ENCODE measurements around the gene UBE2M.

DNA sequence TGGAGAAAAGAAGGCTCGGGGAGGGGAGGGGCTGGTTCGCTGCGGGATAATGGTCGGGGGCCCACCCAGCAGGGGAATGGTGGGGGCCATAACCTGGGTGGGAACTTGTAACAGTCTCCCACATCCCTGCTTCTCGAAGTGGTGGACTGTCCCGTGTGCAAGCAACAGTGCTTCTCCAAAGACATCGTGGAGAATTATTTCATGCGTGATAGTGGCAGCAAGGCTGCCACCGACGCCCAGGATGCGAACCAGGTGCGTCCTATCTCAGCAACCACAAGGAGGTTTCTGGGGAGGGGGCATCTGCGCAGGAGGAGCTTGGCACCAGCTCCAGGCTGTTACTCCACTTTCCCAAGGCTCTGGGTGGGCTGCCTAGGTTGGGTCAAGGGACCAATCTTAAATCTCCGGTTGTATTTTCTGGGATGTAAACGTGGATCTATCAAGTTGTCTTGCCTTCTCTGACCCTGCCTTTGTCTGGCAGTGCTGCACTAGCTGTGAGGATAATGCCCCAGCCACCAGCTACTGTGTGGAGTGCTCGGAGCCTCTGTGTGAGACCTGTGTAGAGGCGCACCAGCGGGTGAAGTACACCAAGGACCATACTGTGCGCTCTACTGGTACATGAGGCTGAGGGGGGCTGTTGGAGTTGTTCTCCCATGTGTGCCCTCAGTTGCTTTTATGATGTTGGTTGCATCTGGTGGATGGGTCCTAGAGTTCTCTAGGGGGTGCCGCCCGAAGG, 13.0 kb downstream of the UBE2M start:
- TF ChIP-seq, protein P1, sequence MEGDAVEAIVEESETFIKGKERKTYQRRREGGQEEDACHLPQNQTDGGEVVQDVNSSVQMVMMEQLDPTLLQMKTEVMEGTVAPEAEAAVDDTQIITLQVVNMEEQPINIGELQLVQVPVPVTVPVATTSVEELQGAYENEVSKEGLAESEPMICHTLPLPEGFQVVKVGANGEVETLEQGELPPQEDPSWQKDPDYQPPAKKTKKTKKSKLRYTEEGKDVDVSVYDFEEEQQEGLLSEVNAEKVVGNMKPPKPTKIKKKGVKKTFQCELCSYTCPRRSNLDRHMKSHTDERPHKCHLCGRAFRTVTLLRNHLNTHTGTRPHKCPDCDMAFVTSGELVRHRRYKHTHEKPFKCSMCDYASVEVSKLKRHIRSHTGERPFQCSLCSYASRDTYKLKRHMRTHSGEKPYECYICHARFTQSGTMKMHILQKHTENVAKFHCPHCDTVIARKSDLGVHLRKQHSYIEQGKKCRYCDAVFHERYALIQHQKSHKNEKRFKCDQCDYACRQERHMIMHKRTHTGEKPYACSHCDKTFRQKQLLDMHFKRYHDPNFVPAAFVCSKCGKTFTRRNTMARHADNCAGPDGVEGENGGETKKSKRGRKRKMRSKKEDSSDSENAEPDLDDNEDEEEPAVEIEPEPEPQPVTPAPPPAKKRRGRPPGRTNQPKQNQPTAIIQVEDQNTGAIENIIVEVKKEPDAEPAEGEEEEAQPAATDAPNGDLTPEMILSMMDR (IDR thresholded peaks at IDR 0.05) = no peak
- TF ChIP-seq POLR2A (IDR thresholded peaks at IDR 0.05) = no peak
- no peak for TF ChIP-seq POLR2AphosphoS5 (IDR thresholded peaks at IDR 0.05; ENCODE audit: insufficient read depth in 1 of 2, low read depth in 1 of 2)
